SH-SY5Y (cell line): ENCODE measurements around the gene PLXNB3.

Source experiments
- GATA2 ChIP-seq: IDR thresholded peaks from 2 replicates; pipeline ENCODE4 v1.6.1; 2011; ENCODE audit warnings: mild to moderate bottlenecking, low read depth, low read length
- GATA3 ChIP-seq: IDR thresholded peaks from 2 replicates; pipeline ENCODE4 v1.6.1; 2011; ENCODE audit warnings: low read depth, mild to moderate bottlenecking, low read length, moderate library complexity

DNA sequence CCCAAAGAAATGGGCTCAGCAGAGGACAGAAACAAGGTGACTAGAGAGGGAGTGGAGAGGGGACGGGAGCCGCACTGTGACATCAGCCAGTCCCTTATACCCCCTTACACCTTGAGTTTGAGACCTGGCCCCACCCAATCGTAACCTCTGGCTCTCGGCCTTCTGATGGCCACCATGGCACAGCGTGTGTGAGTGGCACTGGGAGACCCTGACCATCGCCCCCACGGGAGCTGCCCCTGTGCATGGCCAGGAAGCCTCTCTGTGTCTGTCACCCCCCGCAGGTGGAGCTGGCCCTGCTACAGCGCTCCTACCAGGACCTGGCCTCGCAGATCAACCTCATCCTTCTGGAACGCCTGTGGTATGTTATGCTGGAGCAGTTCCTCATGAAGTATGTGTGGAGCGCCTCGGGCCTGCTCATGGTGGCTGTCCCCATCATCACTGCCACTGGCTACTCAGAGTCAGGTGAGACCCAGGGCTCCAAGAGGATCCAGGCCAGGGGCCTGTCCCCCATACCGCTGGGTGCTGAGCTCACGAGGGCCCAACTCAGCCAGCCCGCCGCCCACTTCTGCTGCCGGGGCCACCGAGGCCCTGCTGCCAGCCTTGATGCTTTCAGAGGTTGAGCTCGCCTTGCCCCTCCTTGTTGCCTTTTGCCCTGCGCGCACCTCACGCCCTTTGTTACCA lies 35.0 kb upstream of the PLXNB3 start:
- no peak for TF ChIP-seq GATA2
- TF ChIP-seq GATA3, result no peak
